Activated CD4-positive, alpha-beta T cell treated with anti-CD3 and anti-CD28 coated beads for 1 hour (primary cell): ENCODE data around the gene CRB2.

Experiments used
- DNase-seq: peaks from one replicate; pipeline ENCODE4 v3.0.0-alpha.2; 2020

Gene CRB2

DNA sequence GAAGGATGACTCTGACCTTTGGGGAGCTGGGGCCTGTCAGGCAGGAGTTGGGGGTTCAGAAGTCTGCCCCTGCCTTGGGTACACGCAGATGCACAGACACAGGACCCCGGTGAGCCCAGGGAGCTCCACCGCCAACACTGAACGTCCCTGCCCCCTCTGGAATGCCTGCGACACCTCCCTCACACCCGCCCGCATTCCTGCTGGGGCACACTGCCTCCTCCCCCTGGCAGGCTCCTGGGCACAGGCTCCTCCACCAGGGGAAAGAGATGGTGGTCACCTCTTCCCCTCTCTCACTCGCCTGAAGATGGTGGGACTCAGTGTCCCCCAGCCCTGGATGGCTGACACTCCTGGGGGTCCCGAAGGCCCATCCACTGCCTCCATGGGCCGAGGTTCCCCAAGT is 12.0 kb downstream of the CRB2 start:
- no peak for DNase-seq

DNA sequence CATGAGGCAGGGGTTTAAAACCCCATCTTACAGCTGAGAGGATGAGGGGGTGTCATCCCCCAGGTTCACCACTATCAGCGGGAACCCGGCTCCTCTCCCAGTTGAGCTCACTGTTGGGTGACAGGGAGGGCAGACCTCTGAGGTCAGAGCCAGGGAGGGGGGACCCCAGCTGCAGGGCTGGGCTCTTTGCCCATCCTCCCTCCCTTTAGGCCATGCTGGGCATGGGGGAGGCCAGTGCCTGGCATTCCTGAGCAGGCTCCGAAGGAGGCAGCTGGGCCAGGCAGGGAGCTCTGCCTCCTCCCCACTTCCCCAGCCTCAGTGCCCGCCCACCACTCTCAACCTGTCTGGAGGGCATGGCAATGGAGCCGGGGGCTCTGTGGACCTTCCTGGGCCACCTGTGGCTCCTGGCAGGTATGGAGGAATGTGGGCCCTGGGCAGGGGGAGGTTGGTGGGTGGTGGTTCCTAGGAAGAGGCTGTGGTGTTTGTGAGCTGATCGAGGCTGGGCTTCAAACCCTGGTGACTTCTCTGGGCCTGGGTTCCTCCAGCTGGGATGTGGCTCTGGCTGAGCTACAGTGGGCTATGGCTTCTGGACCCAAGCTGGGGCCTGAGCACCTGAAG is 12.6 kb downstream of the CRB2 start:
- DNase-seq = no peak

GRCh38 chr9:123369296-123369695 is 13.3 kb downstream of the CRB2 start:
- no peak for DNase-seq

GRCh38 chr9:123370108-123370507 is 14.1 kb downstream of the CRB2 start:
- no peak for DNase-seq

DNA sequence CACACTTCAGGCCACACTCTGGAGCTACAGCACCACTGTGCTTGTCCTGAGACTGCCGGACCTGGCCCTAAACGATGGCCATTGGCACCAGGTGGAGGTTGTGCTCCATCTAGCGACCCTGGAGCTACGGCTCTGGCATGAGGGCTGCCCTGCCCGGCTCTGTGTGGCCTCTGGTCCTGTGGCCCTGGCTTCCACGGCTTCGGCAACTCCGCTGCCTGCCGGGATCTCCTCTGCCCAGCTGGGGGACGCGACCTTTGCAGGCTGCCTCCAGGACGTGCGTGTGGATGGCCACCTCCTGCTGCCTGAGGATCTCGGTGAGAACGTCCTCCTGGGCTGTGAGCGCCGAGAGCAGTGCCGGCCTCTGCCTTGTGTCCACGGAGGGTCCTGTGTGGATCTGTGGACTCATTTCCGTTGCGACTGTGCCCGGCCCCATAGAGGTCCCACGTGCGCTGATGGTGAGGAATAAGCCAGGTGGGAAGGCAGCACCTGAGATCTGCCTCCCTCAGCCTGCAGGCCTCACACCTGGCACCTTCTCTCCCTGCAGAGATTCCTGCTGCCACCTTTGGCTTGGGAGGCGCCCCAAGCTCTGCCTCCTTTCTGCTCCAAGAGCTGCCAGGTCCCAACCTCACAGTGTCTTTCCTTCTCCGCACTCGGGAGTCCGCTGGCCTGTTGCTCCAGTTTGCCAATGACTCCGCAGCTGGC is 14.7 kb downstream of the CRB2 start:
- no peak for DNase-seq

DNA sequence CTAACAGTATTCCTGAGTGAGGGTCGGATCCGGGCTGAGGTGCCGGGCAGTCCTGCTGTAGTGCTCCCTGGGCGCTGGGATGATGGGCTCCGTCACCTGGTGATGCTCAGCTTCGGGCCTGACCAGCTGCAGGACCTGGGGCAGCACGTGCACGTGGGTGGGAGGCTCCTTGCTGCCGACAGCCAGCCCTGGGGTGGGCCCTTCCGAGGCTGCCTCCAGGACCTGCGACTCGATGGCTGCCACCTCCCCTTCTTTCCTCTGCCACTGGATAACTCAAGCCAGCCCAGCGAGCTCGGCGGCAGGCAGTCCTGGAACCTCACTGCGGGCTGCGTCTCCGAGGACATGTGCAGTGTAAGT is 15.2 kb downstream of the CRB2 start:
- no peak for DNase-seq

DNA sequence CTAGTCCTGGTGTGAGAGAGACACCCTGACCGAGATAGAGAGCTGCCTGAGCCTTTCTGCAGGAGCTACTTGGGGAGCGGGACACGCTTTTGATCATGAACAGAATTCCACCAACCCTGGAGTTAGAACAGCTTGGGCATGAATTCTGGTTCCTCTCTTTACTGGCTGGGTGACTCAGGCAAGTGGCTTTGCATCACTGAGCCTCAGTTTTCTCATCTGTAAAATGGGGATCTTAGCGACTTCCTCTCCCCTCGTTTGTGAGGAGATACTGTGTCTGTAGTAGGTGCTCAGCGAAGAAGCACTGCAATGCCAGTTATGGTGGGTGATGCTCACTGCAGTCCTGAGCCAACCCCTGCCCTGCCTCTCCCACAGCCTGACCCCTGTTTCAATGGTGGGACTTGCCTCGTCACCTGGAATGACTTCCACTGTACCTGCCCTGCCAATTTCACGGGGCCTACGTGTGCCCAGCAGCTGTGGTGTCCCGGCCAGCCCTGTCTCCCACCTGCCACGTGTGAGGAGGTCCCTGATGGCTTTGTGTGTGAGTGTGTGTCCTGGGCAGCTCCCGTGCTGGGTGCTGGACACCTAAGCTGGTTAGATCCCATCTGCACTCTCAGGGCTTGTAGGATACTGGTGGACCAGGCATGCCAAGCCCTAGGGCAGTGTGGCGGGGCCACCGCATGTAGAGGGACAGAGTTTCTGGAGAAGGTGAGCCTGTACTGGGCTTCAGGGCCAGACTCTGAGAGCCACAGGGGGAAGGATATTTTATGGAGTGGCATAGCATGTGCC is 16.0 kb downstream of the CRB2 start:
- no peak for DNase-seq

DNA sequence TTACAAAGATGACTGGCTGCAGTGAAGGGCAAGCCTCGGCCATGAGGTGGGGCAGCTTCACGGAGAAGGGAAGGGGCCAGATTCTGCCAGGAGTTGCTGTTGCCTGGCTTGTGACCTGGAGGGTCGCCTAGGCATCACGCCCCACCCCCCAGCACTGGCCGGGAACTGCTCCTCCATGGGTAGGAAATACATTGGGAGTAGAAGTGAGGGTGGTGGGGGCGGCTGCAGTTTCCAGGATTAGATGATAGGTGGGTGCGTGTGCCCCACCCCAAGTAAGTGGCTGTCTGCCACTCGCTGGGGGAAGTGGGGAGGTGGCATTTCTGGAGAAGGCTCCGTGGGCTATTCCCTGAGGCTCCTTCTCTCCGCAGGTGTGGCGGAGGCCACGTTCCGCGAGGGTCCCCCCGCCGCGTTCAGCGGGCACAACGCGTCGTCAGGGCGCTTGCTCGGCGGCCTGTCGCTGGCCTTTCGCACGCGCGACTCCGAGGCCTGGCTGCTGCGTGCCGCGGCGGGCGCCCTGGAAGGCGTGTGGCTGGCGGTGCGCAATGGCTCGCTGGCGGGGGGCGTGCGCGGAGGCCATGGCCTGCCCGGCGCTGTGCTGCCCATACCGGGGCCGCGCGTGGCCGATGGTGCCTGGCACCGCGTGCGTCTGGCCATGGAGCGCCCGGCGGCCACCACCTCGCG is 16.9 kb downstream of the CRB2 start:
- no peak for DNase-seq

GRCh38 chr9:123373447-123373923 is 17.5 kb downstream of the CRB2 start:
- DNase-seq = no peak

GRCh38 chr9:123373946-123374345 is 17.9 kb downstream of the CRB2 start:
- DNase-seq = no peak

DNA sequence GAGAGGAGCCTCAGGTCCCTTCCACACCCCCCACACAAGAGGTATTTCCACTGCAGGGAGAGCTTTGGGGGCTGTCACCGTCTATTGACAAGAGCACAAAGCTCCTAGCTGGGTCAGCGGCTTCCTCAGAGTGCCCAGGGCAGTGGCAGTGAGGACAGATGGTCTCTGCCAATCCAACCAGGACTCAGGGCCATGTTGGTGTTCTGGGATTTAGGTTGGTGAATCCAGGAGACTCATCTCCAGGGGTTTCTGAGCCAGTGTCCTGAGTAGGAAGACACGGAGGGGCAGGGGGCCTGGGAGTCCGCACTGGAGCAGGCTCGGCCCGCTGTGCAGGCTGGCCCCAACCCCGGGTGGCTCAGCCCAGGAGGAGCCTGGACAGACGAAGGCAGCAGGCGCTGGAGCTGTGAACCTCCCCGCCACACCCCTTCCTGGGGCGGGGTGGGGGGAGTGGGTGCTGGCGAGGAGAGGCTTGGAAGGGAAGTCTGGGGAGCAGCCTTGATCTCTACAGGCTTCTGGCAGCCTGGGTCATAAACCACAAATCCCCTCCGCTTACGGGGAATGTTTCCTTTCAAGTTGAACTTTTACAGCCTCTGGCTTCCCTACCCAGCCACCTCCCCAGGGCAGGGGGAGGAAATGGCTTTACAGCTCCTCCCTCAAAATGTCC is 19.6 kb downstream of the CRB2 start:
- DNase-seq = no peak

DNA sequence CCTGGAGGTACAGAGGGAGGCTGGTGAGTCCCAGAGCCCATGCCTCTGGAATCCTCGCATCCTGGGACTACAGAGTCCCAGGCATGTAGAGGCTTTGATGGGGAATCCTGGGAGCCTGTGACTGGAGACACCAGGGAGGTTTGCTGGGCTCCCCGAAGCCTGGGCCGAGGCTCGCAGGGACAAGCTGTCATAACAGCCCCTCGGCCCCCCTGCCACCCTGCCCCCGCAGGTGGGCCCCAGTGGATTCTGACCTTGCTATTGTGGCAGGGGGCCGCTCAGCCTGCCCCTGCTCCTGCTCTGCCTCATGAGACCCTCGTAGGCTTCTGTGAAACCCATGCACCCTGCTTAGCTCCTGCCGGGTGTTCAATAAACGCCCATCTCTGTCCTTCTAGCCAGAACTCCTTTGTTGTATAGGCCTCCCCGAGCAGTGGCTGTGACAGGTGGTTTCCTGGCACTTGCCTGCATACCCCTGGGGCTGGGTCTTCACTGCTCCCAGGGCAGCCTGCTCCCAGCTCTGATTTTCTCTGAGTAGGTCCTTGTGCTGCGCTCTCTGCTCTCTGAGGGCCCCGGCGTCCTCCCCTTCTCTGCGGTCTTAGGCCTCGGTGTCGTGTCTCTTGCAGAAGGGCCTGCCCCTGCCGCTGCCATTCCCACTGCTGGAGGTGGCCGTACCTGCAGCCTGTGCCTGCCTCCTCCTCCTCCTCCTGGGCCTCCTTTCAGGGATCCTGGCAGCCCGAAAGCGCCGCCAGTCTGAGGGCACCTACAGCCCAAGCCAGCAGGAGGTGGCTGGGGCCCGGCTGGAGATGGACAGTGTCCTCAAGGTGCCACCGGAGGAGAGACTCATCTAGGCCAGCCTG is 20.4 kb downstream of the CRB2 start:
- no peak for DNase-seq

DNA sequence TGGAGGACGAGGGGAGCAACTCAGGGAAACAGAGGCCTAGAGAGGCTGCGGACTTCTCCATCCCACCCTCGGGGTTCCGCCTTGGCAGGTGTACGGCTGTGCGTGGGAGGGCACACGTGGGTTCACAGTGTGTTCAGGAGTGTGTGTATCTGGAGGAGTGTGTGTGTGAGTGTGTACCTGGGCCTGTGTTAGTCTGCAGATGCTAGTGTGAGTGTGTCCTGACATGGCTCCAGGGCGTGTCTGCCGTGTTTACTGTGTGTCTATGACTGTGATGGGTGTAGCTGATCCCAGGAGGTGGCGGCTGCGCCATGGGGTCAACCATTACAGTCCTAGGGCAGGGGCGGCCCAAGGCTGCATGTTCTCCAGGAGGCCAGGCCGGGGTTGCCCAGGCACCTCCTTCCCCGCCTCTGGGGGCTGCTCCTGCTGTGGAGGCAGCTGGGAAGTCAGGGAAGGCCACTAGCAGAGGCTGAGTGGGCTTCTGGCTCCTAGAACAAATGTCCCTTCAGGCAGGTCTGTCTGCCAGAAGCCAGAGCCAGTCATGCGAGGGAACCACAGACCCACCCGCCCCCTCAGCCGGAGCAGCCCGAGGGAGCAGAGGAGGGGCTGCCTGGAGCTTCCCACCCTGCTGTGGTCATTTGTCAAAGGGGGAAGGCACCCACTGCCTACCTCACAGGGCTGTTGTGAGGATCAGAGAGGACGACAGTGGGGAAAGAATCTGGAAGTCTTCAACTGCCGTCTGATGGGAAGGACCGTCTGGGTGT is 21.4 kb downstream of the CRB2 start:
- DNase-seq = no peak

DNA sequence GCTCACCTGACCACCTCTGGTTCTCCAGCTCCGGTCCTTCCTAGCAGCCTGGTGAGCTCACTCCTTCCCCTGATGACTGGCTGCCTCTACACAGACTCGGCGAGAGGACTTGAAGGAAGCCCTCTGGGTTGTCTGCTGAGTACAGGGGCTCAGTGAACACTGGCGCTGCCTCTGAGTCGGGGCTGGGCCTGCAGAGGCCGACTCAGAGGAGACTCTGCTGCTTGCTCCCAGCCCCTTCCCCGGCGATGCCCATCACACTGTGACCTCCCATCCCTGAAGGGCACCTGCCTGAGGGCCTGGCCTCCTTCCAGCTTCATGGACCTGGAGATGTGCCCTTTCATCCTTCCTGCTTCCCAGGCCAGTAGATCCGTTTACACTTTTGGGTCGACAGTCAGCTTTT is 22.0 kb downstream of the CRB2 start:
- no peak for DNase-seq

DNA sequence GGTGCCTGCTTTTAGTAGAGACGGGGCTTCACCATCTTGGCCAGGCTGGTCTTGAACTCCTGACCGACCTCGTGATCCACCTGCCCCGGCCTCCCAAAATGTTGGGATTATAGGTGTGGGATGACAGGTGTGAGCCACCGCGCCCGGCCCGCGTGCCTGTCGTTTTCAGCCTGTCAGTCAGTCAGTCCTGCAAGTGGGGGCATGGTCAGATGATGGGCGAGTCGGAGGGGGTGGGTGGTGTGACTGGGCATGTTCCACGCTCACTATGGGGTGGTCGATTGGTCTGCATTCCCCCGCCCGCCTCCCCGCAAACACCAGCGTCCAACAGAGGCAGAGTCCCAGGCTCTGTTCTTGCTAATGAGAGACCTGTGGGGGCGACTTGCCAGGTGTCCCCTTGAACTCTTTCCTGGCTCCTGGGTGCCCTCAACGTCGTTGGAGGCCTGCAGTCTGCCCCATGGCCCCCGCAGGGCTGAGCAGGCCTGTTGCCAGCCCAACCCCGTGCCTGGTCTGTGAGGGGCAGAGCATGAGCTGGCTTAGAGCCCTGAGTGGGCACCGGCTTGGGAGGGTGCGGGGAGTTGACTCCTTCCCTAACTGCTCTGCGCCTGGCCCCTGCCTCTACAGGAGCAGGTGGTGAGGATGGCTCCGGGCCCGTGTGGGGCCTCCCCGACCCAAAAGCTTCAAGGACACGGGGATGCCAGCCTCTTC is 23.1 kb downstream of the CRB2 start:
- DNase-seq = no peak

GRCh38 chr9:123380852-123381705 is 25.1 kb downstream of the CRB2 start:
- DNase-seq = no peak

DNA sequence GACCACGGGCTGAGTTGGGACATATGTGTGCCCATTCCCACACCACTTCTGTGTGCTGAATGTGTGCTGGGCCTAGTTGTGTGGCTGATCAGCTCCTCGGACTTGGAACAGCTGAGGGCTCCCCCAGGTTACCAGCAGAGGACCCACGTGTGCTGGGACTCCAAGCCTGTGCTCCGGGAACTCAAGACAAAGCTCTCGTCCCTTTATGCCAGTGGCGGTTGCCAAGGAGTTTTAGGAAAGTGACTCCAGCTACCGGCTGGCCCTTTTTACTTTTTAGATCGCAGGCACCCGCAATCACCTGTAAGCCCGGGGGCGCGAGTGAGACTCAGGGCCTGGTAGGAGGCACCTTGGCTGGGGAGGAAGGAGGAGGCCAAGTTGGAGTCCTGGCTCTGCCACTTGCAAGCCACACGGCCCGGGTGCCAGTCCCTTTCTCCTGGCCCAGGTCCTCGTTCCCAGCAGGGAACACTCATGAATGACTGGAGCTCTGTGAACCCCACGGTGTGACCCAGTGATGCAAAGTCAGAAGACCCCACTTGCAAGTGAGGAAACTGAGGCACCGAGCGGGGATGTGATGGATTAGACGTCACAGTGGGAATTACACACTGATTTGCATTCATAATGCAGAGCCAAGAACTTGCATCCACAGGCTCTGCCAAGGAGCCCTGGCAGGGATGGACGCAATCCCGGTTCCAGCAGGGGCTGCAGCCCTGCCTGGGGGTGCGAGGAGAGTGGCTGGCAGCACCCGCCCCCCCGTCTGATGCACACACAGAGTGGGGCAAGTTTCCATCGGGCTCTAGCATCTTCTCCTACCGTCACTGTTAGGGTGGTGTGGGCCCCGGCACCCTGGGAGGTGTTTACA is 26.9 kb downstream of the CRB2 start:
- DNase-seq = no peak

- no peak for DNase-seq
These were observed 27.6 kb downstream of the CRB2 start for GRCh38 chr9:123383512-123384170.
